GM12872 (cell line): ENCODE results near the gene CCL1.

Source experiments
- CTCF ChIP-seq: IDR thresholded peaks from 3 replicates; pipeline ENCODE4 v1.5.1; 2011; ENCODE audit warnings: low read depth, mild to moderate bottlenecking, low read length, moderate library complexity; ENCODE audit not compliant: insufficient read depth

CCL1 gene

GRCh38 chr17:34371405-34372100 is 8.5 kb upstream of the CCL1 start:
- TF ChIP-seq CTCF, result no peak

DNA sequence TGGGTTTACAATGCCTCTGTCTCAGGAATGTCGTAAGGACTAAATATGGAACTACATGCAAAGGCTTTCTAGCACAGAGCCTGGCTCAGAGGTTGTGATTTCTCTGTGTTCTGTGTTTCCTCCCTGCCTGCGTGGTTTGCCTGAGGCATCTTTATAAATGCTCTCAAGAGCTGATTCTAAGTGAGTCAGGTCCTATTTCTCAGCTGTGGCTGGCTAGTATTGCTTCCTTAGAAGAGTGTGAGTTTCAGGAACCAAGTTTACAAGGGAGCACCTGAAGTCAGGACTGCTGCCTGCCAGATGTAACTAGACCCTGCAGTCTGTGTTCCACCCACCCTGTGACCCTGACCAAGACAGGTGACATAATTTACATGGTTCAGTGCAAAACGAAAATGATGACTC is 8.0 kb upstream of the CCL1 start:
- no peak for TF ChIP-seq CTCF

- TF ChIP-seq CTCF, result no peak
Observed at GRCh38 chr17:34370376-34370996, 7.5 kb upstream of the CCL1 start.

DNA sequence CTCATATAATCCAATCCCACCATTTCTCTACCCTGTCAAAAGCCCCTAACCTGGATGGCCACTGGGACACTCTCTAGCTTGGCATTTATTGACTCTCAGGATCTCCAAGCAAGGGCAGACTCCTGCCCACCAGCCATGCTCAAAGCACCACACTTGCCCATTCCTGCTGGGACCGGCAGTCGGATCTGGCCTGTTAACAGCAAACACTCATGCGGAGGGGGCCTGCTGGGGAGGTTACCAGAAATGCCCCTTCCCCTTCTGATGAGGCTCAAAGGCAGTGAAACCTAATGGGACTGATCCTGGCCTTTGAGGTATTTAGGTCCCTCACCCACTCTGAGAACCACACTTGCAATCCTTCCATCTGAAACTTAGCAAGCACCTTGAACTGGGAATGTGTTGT is 6.5 kb upstream of the CCL1 start:
- TF ChIP-seq CTCF, result no peak

- TF ChIP-seq CTCF, result no peak
Observed at GRCh38 chr17:34368946-34369500, 6.0 kb upstream of the CCL1 start.

- TF ChIP-seq CTCF, result no peak
Observed at GRCh38 chr17:34368196-34368945, 5.3 kb upstream of the CCL1 start.

GRCh38 chr17:34367486-34368195 is 4.6 kb upstream of the CCL1 start:
- TF ChIP-seq CTCF, result no peak
